Measurements from ENCODE around the gene ATP8B4. TPM values are rescaled to one million over a fixed set of nuclear protein-coding genes. Genes with fewer than 3 reads are reported as not detected.

Gene ATP8B4

GRCh38 chr15:49810720-49811119, 308.3 kb downstream of the ATP8B4 start:
- Histone ChIP-seq H3K4me2 (ENCODE audit: low read length) (no peak overlapping the region), H3K9ac (ENCODE audit: low read depth, low read length) (no peak overlapping the region), H3K36me3 (ENCODE audit: insufficient read depth, low read length) (no peaks in the 10 kb centered on the region), H3K27me3 (ENCODE audit: control insufficient read depth, insufficient read depth, low read length) (no peaks in the 10 kb centered on the region), H3K9me3 (replicated peaks; ENCODE audit: low read length) (no peaks in the 10 kb centered on the region), H3K4me1 (ENCODE audit: control insufficient read depth, insufficient read depth, low read length) (no peaks in the 10 kb centered on the region), H3K4me3 (ENCODE audit: low read length) (no peak overlapping the region)

GRCh38 chr15:49809894-49810609, 309.0 kb downstream of the ATP8B4 start:
- H3K9ac ChIP-seq (ENCODE audit: low read depth, low read length), result no peak overlapping the region
- no peaks in the 10 kb centered on the region for H3K27me3 ChIP-seq (ENCODE audit: control insufficient read depth, insufficient read depth, low read length)
- no peaks in the 10 kb centered on the region for H3K9me3 ChIP-seq (replicated peaks; ENCODE audit: low read length)
- no peaks in the 10 kb centered on the region for H3K36me3 ChIP-seq (ENCODE audit: insufficient read depth, low read length)
- no peaks in the 10 kb centered on the region for H3K4me1 ChIP-seq (ENCODE audit: control insufficient read depth, insufficient read depth, low read length)
- H3K4me3 ChIP-seq (ENCODE audit: low read length), result no peak overlapping the region
- H3K4me2 ChIP-seq (ENCODE audit: low read length), result no peak overlapping the region

GRCh38 chr15:49808341-49808740, 310.7 kb downstream of the ATP8B4 start:
- no peak overlapping the region for H3K4me2 ChIP-seq (ENCODE audit: low read length)
- no peaks in the 10 kb centered on the region for H3K4me1 ChIP-seq (ENCODE audit: control insufficient read depth, insufficient read depth, low read length)
- H3K36me3 ChIP-seq (ENCODE audit: insufficient read depth, low read length), result no peaks in the 10 kb centered on the region
- H3K9ac ChIP-seq (ENCODE audit: low read depth, low read length), result no peak overlapping the region
- H3K9me3 ChIP-seq (replicated peaks; ENCODE audit: low read length), result no peaks in the 10 kb centered on the region
- H3K27me3 ChIP-seq (ENCODE audit: control insufficient read depth, insufficient read depth, low read length), result no peaks in the 10 kb centered on the region
- no peak overlapping the region for H3K4me3 ChIP-seq (ENCODE audit: low read length)

Small RNA genes within 50 kb of the gene (small RNA-seq; reads per million reads assigned to genes)
- not detected for gene RNA5SP394
